Ishikawa (cell line): ENCODE results near the gene CDKN2AIPNL.

Experiments used
- CEBPB ChIP-seq: IDR thresholded peaks from 2 replicates; pipeline ENCODE4 v1.6.1; 2012
- CREB1 ChIP-seq: IDR thresholded peaks from 2 replicates; pipeline ENCODE4 v1.6.1; 2012; ENCODE audit warnings: low read depth
- EGR1 ChIP-seq: IDR thresholded peaks from 2 replicates; pipeline ENCODE4 v1.6.1; 2012
- EP300 ChIP-seq: IDR thresholded peaks from 2 replicates; pipeline ENCODE4 v1.6.1; 2012; ENCODE audit warnings: borderline replicate concordance
- FOXM1 ChIP-seq: IDR thresholded peaks from 2 replicates; pipeline ENCODE4 v1.6.1; 2012; ENCODE audit warnings: low read depth, borderline replicate concordance
- NFIC ChIP-seq: IDR thresholded peaks from 2 replicates; pipeline ENCODE4 v1.6.1; 2012
- RAD21 ChIP-seq: IDR thresholded peaks from 2 replicates; pipeline ENCODE4 v1.6.1; 2012; ENCODE audit warnings: low read depth
- REST ChIP-seq: IDR thresholded peaks from 2 replicates; pipeline ENCODE4 v1.6.1; 2012; ENCODE audit warnings: low read depth, mild to moderate bottlenecking
- TAF1 ChIP-seq: IDR thresholded peaks from 2 replicates; pipeline ENCODE4 v1.6.1; 2012; ENCODE audit warnings: low read depth, mild to moderate bottlenecking
- TCF12 ChIP-seq: IDR thresholded peaks from 2 replicates; pipeline ENCODE4 v1.6.1; 2012; ENCODE audit warnings: low read depth
- TEAD4 ChIP-seq: IDR thresholded peaks from 2 replicates; pipeline ENCODE4 v1.6.1; 2012
- YY1 ChIP-seq: IDR thresholded peaks from 2 replicates; pipeline ENCODE4 v1.6.1; 2012; ENCODE audit warnings: low read depth
- ZBTB7A ChIP-seq: IDR thresholded peaks from 2 replicates; pipeline ENCODE4 v1.6.1; 2012; ENCODE audit warnings: low read depth
- TF ChIP-seq, protein P1 (sequence below): IDR thresholded peaks from 2 replicates; pipeline ENCODE4 v1.6.1; 2012
- TF ChIP-seq, protein P2 (sequence below): IDR thresholded peaks from 2 replicates; pipeline ENCODE4 v1.6.1; 2012

Gene CDKN2AIPNL

DNA sequence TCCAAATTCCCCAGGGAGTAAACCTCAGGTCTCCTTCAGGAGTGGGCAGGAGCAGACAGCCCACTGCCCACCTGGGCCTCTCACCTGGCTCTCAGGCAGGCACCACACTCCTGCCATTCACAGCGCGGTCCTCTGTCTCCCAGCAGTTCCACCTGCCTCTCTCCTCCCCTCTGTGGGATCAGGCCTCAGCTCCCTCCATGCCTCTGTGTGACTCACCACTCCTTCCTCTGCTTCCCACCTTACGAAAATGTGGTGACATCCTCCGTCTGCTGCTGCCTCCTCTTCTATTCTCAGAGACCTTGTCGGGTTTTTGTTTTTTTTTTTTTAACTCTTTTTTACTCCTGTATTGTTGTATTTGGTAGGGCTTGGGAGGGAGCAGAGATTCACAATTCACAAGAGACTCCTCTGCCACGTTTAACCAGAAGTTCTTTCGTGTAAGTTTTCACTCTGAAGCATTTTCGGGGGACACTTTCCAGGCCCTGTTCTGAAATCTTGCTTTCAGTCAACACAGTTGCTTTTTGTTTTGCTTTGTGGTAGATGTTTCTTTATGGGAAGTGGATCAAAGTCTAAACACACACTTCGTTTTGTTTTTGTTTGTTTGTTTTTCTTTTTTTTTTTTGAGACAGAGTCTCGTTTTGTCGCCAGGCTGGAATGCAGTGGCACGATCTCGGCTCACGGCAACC, 21.1 kb upstream of the CDKN2AIPNL start:
- TF ChIP-seq, protein P1, sequence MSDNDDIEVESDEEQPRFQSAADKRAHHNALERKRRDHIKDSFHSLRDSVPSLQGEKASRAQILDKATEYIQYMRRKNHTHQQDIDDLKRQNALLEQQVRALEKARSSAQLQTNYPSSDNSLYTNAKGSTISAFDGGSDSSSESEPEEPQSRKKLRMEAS, result no peak
- no peak for TF ChIP-seq TEAD4
- no peak for TF ChIP-seq YY1
- TF ChIP-seq ZBTB7A, result no peak
- no peak for TF ChIP-seq RAD21
- TF ChIP-seq FOXM1, result no peak
- no peak for TF ChIP-seq EP300
- no peak for TF ChIP-seq NFIC

DNA sequence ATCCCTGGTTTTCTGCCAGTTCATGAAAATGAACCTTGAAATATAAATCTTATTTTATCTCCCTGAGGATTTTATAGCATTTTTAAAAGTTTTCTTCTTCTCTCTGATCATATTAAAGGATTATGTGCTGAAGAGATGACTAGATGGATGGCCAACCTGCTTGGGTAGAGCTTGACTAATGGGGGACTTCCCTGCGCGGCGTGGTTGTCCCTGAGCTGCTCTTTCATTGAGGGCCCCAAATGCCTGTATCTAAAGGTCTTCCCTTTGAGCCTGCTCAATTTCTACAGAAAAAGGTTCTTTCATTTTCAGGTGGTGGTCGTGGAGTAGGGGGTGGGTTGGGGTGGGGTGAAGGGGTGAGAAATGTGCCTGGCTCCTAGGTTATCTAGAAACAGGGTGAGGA, 20.5 kb upstream of the CDKN2AIPNL start:
- TF ChIP-seq RAD21, result no peak
- TF ChIP-seq, protein P1, result no peak

GRCh38 chr5:134430001-134430569, 18.4 kb upstream of the CDKN2AIPNL start:
- TF ChIP-seq CREB1 (no peak), RAD21 (no peak), TEAD4 (no peak), YY1 (no peak), EGR1 (no peak), CEBPB (no peak), REST (no peak), TCF12 (no peak)

GRCh38 chr5:134427540-134428041, 15.9 kb upstream of the CDKN2AIPNL start:
- TF ChIP-seq CREB1 (no peak), EGR1 (no peak), ZBTB7A (no peak), REST (no peak), EP300 (no peak), FOXM1 (no peak), TEAD4 (no peak), TAF1 (no peak), NFIC (no peak), RAD21 (no peak), TCF12 (no peak), YY1 (no peak), CEBPB (no peak)
- TF ChIP-seq, protein P1, result no peak
- TF ChIP-seq, protein P2, sequence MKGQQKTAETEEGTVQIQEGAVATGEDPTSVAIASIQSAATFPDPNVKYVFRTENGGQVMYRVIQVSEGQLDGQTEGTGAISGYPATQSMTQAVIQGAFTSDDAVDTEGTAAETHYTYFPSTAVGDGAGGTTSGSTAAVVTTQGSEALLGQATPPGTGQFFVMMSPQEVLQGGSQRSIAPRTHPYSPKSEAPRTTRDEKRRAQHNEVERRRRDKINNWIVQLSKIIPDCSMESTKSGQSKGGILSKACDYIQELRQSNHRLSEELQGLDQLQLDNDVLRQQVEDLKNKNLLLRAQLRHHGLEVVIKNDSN, result no peak

- TF ChIP-seq TEAD4 (no peak), EGR1 (no peak), NFIC (no peak), TAF1 (no peak), YY1 (no peak), REST (no peak)
These were observed 14.7 kb upstream of the CDKN2AIPNL start for GRCh38 chr5:134426361-134426760.
